Neural progenitor cell (in vitro differentiated cells): ENCODE results near the gene HSPE1.

ENCODE experiments used
- CTCF ChIP-seq: fragments of 200-600 bp; sonication (generic); IDR thresholded peaks from 2 replicates; pipeline ENCODE4 v1.5.1; 2017; ENCODE audit warnings: antibody characterized with exemption, mild to moderate bottlenecking
- EZH2phosphoT487 ChIP-seq: fragments of 200-600 bp; sonication (generic); IDR thresholded peaks from 2 replicates; pipeline ENCODE4 v1.6.1; 2017; ENCODE audit warnings: antibody characterized with exemption

DNA sequence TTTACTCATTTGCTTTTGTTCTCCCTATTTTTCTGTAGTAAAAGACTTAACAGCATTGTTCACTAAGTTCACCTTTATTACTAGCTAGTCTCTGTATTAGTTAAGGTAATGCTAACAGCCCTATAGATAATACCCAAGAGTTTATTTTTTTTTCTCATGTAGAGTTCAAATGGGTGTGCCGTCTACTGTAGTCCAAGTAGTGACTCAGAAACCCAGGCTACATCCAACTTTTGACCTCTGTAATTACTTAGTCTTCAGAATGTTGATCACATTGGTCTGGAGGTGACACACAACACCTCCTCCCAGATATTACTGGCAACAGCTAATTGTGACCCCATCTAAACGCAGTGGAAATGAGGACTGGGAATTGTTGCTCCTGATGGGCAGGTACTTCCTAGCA lies 39.1 kb upstream of the HSPE1 start:
- no peak for TF ChIP-seq CTCF
- no peak for TF ChIP-seq EZH2phosphoT487
